Naive thymus-derived CD4-positive, alpha-beta T cell (primary cell): ENCODE results near the gene RPS6KL1. TPM values are rescaled to one million over a fixed set of nuclear protein-coding genes. Genes with fewer than 3 reads are reported as not detected.
A peak's percentile ranks its signal among the peaks of the same experiment; 100 is the strongest.

Experiments used
- ATAC-seq: fragments of 150-1000 bp; cut with Tn5 transposase; 2 replicates; pipeline ENCODE4 v1.10.0; 2021; ENCODE audit warnings: mild to moderate bottlenecking, moderate library complexity
- CTCF ChIA-PET: fragments of 350-600 bp; sonication (Branson Sonifier 250); formaldehyde crosslinking; loops from one replicate; lab custom pipeline; 2021; ENCODE audit warnings: antibody characterized with exemption; lab: Charles Lee
- POLR2A ChIA-PET: fragments of 350-600 bp; sonication (Branson Sonifier 250); formaldehyde crosslinking; loops from one replicate; lab custom pipeline; 2021; ENCODE audit warnings: antibody characterized with exemption, inconsistent platforms; lab: Charles Lee
- DNase-seq, 9 donors: peaks; one replicate each; pipeline versions ENCODE4 v3.0.0 to v3.0.0-alpha.2; 2020 to 2022; ENCODE audit warnings: mixed read lengths in 1 of 9
- H3K27ac ChIP-seq: one replicate; pipeline ENCODE4 v1.7.0; 2013; ENCODE audit warnings: mild to moderate bottlenecking, low read depth, low read length, moderate library complexity
- H3K27me3 ChIP-seq, 2 donors: one replicate each; pipeline ENCODE4 v1.7.0; 2013; ENCODE audit warnings: low read length in 2 of 2, mild to moderate bottlenecking in 2 of 2, moderate library complexity in 2 of 2; ENCODE audit not compliant: control insufficient read depth in 2 of 2, insufficient read depth in 2 of 2
- H3K36me3 ChIP-seq, 3 experiments: 1 replicate in 2 of 3; 2 replicates in 1 of 3; pipeline ENCODE4 v1.7.0; 2013; ENCODE audit warnings: low read length in 3 of 3, mild to moderate bottlenecking in 3 of 3, moderate library complexity in 1 of 3; ENCODE audit not compliant: insufficient read depth in 3 of 3, control insufficient read depth in 2 of 3
- H3K4me1 ChIP-seq, 2 donors: one replicate each; pipeline ENCODE4 v1.7.0; 2013; ENCODE audit warnings: low read length in 2 of 2, mild to moderate bottlenecking in 2 of 2, moderate library complexity in 1 of 2; ENCODE audit not compliant: control insufficient read depth in 2 of 2, insufficient read depth in 2 of 2
- H3K4me3 ChIP-seq: 2 replicates; pipeline ENCODE4 v1.7.0; 2013; ENCODE audit warnings: mild to moderate bottlenecking, low read length
- H3K9me3 ChIP-seq, 3 experiments: 1 replicate in 2 of 3; 2 replicates in 1 of 3; pipeline ENCODE4 v1.7.0; 2013; ENCODE audit warnings: low read length in 3 of 3; ENCODE audit not compliant: control insufficient read depth in 2 of 3
- H3K27ac Mint-ChIP-seq, 9 donors: one replicate each; pipeline ENCODE4 v1.8.0; 2020 to 2022; ENCODE audit warnings: mixed read lengths in 9 of 9, mild to moderate bottlenecking in 8 of 9, moderate library complexity in 5 of 9, inconsistent platforms in 2 of 9
- H3K27me3 Mint-ChIP-seq, 5 donors: one replicate each; pipeline ENCODE4 v1.8.0; 2021 to 2022; ENCODE audit warnings: mixed read lengths in 5 of 5, mild to moderate bottlenecking in 1 of 5
- H3K36me3 Mint-ChIP-seq, 5 donors: one replicate each; pipeline ENCODE4 v1.8.0; 2020 to 2022; ENCODE audit warnings: mixed read lengths in 5 of 5, mild to moderate bottlenecking in 3 of 5, inconsistent platforms in 1 of 5
- H3K4me1 Mint-ChIP-seq, 7 donors: one replicate each; pipeline ENCODE4 v1.8.0; 2020 to 2022; ENCODE audit warnings: mixed read lengths in 7 of 7, mild to moderate bottlenecking in 3 of 7, inconsistent platforms in 1 of 7
- H3K4me3 Mint-ChIP-seq, 10 donors: one replicate each; pipeline ENCODE4 v1.8.0; 2020 to 2022; ENCODE audit warnings: mild to moderate bottlenecking in 10 of 10, mixed read lengths in 10 of 10, moderate library complexity in 6 of 10, inconsistent platforms in 2 of 10
- H3K9me3 Mint-ChIP-seq, 11 donors: one replicate each; pipeline ENCODE4 v1.8.0; 2020 to 2022; ENCODE audit warnings: mixed read lengths in 11 of 11, mild to moderate bottlenecking in 4 of 11, inconsistent platforms in 1 of 11, moderate library complexity in 1 of 11
- intact Hi-C, 2 donors: fragments of 100-400 bp; cut with micrococcal nuclease; formaldehyde crosslinking; loops; one replicate each; pipeline ENCODE4 v1.15.1; 2023
- polyA plus RNA-seq, 2 donors: library from polyadenylated mRNA; unstranded; fragments of 300-500 nt; fragmentation: Illumina TruSeq; gene quantifications; one replicate each; pipeline ENCODE4 v1.2.3, GENCODE V29; 2021
- total RNA-seq, 6 experiments: library from RNA in 5 of 6; stranded (reverse) in 5 of 6; gene quantifications; 1 replicate in 5 of 6; 2 replicates in 1 of 6; pipeline ENCODE4 v1.2.3 and lab custom pipeline; 2021 to 2026

Gene RPS6KL1
- total and polyA plus RNA-seq, 7 experiments from 2014 or later = 2.0 to 12.8 (median 5.7) TPM

GRCh38 chr14:74908861-74909341 lies 14.2 kb downstream of the RPS6KL1 start:
- ATAC-seq = no peak
- peak overlapping the region in 1 of 9 donors; percentile 23 for H3K27ac Mint-ChIP-seq
- intact Hi-C loops = no loop called here
- H3K27me3 Mint-ChIP-seq = no peaks in the 10 kb centered on the region
- H3K27me3 ChIP-seq = no peaks in the 10 kb centered on the region
- no peak overlapping the region for H3K27ac ChIP-seq
- H3K36me3 Mint-ChIP-seq = peaks cover 0 to 2% (median 0%) of the 10 kb centered on the region in 5 donors
- H3K9me3 ChIP-seq = no peaks in the 10 kb centered on the region
- peaks cover 0 to 23% (median 4%) of the 10 kb centered on the region in 7 donors for H3K4me1 Mint-ChIP-seq
- CTCF ChIA-PET = interaction anchor here (2.0 to 11.8 kb wide), 3 partner anchors 27 to 50 kb away, joined by 5 to 317 read pairs (median 50); partner anchors contain the start of gene DLST
- no peak overlapping the region for H3K4me3 ChIP-seq
- H3K9me3 Mint-ChIP-seq = no peaks in the 10 kb centered on the region
- peaks cover 0 to 6% of the 10 kb centered on the region in 2 donors for H3K4me1 ChIP-seq
- POLR2A ChIA-PET = interaction anchor here (0.6 to 1.0 kb wide), 2 partner anchors 26 to 626 kb away, joined by 3 to 4 read pairs; no protein-coding TSS in a partner anchor
- no peaks in the 10 kb centered on the region for H3K36me3 ChIP-seq
- H3K4me3 Mint-ChIP-seq = no peak overlapping the region
- DNase-seq = no peak

GRCh38 chr14:74907744-74908143 lies 15.3 kb downstream of the RPS6KL1 start:
- Mint-ChIP-seq H3K9me3 (no peaks in the 10 kb centered on the region), H3K4me3 (no peak overlapping the region), H3K36me3 (peaks cover 0 to 8% (median 0%) of the 10 kb centered on the region in 5 donors), H3K27ac (peak overlapping the region in 1 of 9 donors; percentile 32), H3K27me3 (no peaks in the 10 kb centered on the region), H3K4me1 (peaks cover 0 to 23% (median 5%) of the 10 kb centered on the region in 7 donors)
- Histone ChIP-seq H3K4me3 (no peak overlapping the region), H3K27me3 (no peaks in the 10 kb centered on the region), H3K9me3 (no peaks in the 10 kb centered on the region), H3K36me3 (peaks cover 0 to 6% (median 0%) of the 10 kb centered on the region in 3 experiments), H3K27ac (no peak overlapping the region), H3K4me1 (peaks cover 0 to 6% of the 10 kb centered on the region in 2 donors)
- ChIA-PET POLR2A (interaction anchor here (0.5 to 3.8 kb wide), 3 partner anchors 46 to 655 kb away, joined by 3 to 39 read pairs (median 3); no protein-coding TSS in a partner anchor), CTCF (interaction anchor here (0.8 to 11.8 kb wide), 6 partner anchors 14 to 65 kb away, joined by 3 to 317 read pairs (median 4); partner anchors contain the start of gene DLST)
- DNase-seq = no peak
- no peak for ATAC-seq
- intact Hi-C loops = no loop called here

DNA sequence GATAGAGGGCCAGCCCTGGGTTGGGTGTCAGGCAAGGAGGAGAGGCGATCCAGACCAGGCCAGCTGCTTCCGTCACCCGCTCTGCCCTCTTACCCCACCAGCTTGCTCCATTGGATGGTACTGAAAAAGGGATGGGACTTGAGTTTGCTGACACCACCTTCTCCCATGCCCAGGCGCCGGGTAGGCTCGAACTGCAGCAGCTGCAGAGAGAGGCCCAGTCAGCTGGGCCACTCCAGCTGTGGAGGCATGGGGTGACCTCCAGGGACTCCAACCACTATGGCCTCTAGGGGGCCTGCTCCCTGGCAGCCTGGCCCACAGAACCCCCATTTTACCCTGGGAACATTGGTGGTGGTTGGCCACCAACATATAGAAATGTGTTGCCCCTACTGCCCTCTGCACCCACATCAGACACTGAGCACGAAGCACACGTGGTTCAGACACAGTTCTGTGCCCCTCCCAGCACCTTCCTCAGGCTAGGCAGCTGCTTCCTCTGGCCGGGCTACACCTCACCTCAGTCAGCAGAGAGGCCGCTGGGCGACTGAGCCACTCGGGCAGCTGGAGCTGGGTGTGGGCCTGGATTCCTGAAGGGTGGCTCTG lies 16.0 kb downstream of the RPS6KL1 start:
- intact Hi-C loops = no loop called here

DNA sequence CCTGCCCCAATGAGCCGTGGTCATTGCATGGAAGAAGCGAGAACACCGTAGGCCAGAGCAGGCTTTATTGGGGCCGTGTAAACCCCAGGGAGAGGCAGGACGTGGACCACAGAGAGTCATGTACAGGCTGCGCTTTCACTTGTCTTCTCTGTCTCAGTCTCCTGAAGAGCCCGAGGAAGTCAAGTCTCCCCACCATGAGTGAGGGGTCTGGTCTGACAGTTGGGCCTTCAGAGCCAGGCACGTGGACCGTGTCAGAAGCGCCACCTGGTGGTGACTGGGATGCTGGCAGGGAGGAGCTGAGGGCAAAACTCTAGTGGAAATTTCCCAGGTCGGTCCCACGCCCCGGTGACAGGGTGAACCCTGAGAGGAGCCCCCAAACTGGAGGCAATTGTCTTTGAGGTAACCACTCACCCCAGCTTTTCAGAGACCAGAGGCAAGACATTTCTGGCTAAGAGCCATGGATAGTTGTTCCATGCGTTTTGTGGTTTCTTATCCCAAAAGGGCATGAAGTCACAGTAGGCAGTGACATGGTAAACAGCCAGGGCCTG lies 17.4 kb downstream of the RPS6KL1 start:
- Mint-ChIP-seq H3K4me1 (peaks cover 0 to 23% (median 4%) of the 10 kb centered on the region in 7 donors), H3K36me3 (peaks cover 0 to 17% (median 0%) of the 10 kb centered on the region in 5 donors), H3K27ac (peak overlapping the region in 5 of 9 donors; percentile 48 to 81 (median 77)), H3K9me3 (no peaks in the 10 kb centered on the region), H3K27me3 (no peaks in the 10 kb centered on the region), H3K4me3 (no peak overlapping the region)
- peaks cover 0 to 6% of the 10 kb centered on the region in 2 donors for H3K4me1 ChIP-seq
- H3K27me3 ChIP-seq = no peaks in the 10 kb centered on the region
- ATAC-seq (peak; percentile 76), DNase-seq (peak; percentile 56 to 83 (median 71))
- no peak overlapping the region for H3K4me3 ChIP-seq
- H3K27ac ChIP-seq = peak overlapping the region; percentile 38
- CTCF ChIA-PET = interaction anchor here (0.6 to 11.8 kb wide), 31 partner anchors 9 to 1048 kb away, joined by 3 to 317 read pairs (median 4); partner anchors contain the start of genes DLST and RPS6KL1
- peaks cover 11 to 27% (median 15%) of the 10 kb centered on the region in 3 experiments for H3K36me3 ChIP-seq
- H3K9me3 ChIP-seq = no peaks in the 10 kb centered on the region
- POLR2A ChIA-PET = interaction anchor here (0.6 to 3.8 kb wide), 8 partner anchors 13 to 183 kb away, joined by 3 to 39 read pairs (median 4); no protein-coding TSS in a partner anchor
- intact Hi-C loops = loop anchor here (1.0 to 2.0 kb wide), 5 partner anchors 23 to 296 kb away; partner anchors contain the start of gene DLST (in 1 of the 2)

More for the DNA sequence above, 16.0 kb downstream of the RPS6KL1 start:
- ChIA-PET POLR2A (interaction anchor here (0.5 to 3.8 kb wide), 5 partner anchors 40 to 654 kb away, joined by 3 to 39 read pairs (median 3); no protein-coding TSS in a partner anchor), CTCF (interaction anchor here (0.6 to 11.8 kb wide), 13 partner anchors 10 to 298 kb away, joined by 3 to 317 read pairs (median 4); partner anchors contain the start of gene DLST)
- ATAC-seq = no peak
- H3K27ac ChIP-seq = no peak overlapping the region
- DNase-seq = no peak
- H3K4me1 ChIP-seq = peaks cover 0 to 6% of the 10 kb centered on the region in 2 donors
- peaks cover 0 to 23% (median 4%) of the 10 kb centered on the region in 7 donors for H3K4me1 Mint-ChIP-seq
- peak overlapping the region in 2 of 9 donors; percentile 24 to 32 for H3K27ac Mint-ChIP-seq
- no peak overlapping the region for H3K4me3 Mint-ChIP-seq
- H3K36me3 ChIP-seq = peaks cover 0 to 13% (median 3%) of the 10 kb centered on the region in 3 experiments
- H3K9me3 Mint-ChIP-seq = no peaks in the 10 kb centered on the region
- H3K9me3 ChIP-seq = no peaks in the 10 kb centered on the region
- no peaks in the 10 kb centered on the region for H3K27me3 Mint-ChIP-seq
- no peaks in the 10 kb centered on the region for H3K27me3 ChIP-seq
- H3K4me3 ChIP-seq = no peak overlapping the region
- peaks cover 0 to 13% (median 0%) of the 10 kb centered on the region in 5 donors for H3K36me3 Mint-ChIP-seq

DNA sequence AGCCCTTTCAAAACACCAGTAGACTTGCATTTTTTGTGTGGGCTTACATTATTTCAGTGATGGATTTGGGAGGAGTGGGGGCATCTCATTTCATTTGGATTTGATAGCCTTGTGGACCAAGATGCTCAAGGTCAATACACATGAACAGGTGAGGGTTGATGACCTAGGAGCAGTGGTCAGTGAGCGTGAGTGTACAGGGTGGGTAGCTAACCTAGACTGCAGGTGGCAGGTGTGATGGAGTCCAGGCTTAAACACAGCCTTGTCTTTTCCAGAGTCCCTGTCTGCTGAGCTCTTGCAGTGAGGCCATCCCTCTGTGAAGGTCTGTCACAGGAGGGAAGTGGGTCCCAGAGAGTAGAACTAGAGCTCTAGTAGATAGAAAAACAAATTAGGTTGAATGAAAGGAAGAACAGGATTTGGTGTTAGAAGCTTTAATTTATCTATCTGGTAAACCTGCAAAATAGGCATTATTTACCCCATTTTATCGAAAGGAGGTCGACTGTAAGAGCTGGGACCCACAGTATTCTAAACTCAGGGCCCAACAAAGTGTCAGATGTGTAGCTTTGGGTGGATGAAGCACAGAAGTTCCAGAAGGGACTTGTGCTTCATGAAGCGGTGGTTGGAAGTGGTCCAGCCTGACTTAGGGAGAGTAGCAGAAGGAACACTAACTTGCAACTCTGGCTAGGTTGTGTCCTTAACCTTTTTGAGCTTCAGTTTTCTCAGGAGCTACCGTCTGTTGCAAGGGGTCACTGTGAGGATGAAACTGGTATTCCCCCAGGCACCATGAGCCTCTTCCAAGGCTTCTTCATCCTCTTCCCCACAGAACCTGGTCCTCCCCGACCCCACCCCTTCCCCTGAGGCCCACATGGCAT lies 18.2 kb downstream of the RPS6KL1 start:
- H3K4me1 ChIP-seq = peaks cover 0 to 6% of the 10 kb centered on the region in 2 donors
- no peaks in the 10 kb centered on the region for H3K9me3 ChIP-seq
- intact Hi-C loops = loop anchor here (1.0 to 2.0 kb wide), 5 partner anchors 23 to 296 kb away; partner anchors contain the start of gene DLST (in 1 of the 2)
- Mint-ChIP-seq H3K27me3 (no peaks in the 10 kb centered on the region), H3K27ac (peak overlapping the region in 8 of 9 donors; percentile 15 to 78 (median 59)), H3K9me3 (no peaks in the 10 kb centered on the region), H3K4me1 (peaks cover 2 to 23% (median 4%) of the 10 kb centered on the region in 7 donors), H3K4me3 (no peak overlapping the region), H3K36me3 (peaks cover 3 to 24% (median 5%) of the 10 kb centered on the region in 5 donors)
- POLR2A ChIA-PET = interaction anchor here (0.5 to 3.8 kb wide), 10 partner anchors 14 to 183 kb away, joined by 3 to 39 read pairs (median 4); no protein-coding TSS in a partner anchor
- H3K4me3 ChIP-seq = no peak overlapping the region
- ATAC-seq = no peak
- H3K36me3 ChIP-seq = peaks cover 19 to 35% (median 19%) of the 10 kb centered on the region in 3 experiments
- no peaks in the 10 kb centered on the region for H3K27me3 ChIP-seq
- H3K27ac ChIP-seq = peak overlapping the region; percentile 38
- CTCF ChIA-PET = interaction anchor here (0.6 to 11.8 kb wide), 22 partner anchors 8 to 425 kb away, joined by 3 to 317 read pairs (median 5); partner anchors contain the start of genes DLST and RPS6KL1
- DNase-seq = no peak
